Astrocyte of the hippocampus (primary cell): ENCODE data around the gene EFNA2.
"Not testable (repeated sequence)": the region's sequence is repeated elsewhere in the genome, so short reads cannot be mapped to it uniquely, and the experiment has no call there.

Experiments
- DNase-seq: peaks from one replicate; pipeline ENCODE4 v3.0.0; 2011; ENCODE audit warnings: low read depth, low spot score

EFNA2 gene

GRCh38 chr19:1317274-1318003 lies 31.8 kb downstream of the EFNA2 start:
- DNase-seq: no peak

GRCh38 chr19:1318678-1319471 lies 33.2 kb downstream of the EFNA2 start:
- DNase-seq: no peak

DNA sequence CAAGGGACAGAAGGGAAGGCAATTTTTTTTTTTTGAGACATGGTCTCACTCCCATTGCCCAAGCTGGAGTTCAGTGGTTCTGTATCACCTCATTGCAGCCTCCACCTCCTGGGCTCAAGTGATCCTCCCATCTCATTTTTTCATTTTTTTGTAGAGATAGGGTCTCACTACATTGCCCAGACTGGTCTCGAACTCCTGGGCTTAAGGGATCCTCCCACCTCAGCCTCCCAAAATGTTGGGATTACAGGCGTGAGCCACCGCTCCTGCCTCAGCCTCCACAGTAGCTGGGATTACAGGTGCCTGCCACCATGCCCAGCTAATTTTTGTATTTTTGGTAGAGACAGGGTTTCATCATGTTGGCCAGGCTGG lies 34.6 kb downstream of the EFNA2 start:
- not testable (repeated sequence) for DNase-seq

- DNase-seq: no peak
Measured at GRCh38 chr19:1321539-1321938, 35.9 kb downstream of the EFNA2 start.

DNA sequence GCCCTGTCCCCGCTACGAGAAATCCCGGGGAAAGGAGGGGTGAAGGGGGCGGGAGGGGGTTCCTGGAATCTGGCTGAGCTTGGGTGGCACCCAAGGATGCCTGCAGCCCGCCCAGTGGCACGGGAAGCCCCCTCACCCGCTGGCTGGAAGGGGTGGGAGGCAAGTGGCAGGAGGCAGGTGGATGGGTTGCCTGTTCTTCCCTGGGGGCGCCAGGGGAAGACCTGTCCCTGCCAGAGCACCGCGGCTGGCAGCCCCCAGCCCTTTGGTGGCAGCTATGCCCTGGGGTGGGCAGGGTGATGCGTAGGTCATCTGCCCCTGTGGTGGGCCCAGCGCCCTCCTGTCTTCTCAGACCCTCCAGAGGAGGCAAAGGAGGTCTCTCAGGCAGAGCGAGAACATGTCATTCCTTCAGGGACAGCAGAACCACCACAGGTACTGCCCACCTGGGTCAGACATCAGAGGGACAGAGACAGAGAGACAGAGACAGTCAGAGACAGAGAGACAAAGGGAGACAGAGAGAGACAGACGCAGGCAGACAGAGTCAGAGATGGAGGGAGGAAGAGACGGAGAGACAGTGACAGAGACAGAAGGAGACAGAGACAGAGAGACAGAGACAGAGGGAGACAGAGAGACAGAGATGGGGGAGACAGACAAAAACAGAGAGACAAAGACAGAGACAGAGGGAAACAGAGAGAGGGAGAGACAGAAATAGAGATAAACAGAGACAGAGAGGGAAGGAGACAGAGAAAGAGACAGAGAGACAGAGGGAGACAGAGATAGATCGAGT lies 36.7 kb downstream of the EFNA2 start:
- DNase-seq: no peak

DNA sequence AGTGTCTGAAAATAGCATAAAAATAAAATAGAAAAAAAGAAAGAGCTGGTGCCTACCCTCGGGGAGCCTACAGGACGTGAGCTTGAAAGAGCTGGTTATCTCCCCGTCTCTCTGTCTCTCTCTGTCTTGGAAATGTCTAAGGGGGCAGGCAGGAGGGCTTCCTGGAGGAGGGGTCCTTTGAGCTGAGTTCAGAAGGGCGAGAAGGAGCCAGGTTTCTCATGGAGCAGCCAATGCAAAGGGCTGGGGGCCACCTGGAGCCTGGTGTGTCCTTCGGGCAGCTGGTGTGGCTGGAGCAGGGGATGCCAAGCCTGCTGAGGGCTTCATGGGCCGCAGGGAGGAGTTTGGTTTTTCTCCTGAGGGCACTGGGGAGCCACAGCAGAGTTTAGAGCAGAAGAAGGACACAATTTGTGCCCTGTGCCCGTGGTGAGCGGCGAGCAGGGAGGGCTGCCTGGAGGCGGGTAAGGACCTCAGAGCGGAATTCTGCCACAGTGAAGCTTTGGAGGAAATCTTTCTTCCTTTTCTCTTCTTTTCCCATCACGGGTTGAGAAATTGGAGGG lies 38.7 kb downstream of the EFNA2 start:
- no peak for DNase-seq

DNA sequence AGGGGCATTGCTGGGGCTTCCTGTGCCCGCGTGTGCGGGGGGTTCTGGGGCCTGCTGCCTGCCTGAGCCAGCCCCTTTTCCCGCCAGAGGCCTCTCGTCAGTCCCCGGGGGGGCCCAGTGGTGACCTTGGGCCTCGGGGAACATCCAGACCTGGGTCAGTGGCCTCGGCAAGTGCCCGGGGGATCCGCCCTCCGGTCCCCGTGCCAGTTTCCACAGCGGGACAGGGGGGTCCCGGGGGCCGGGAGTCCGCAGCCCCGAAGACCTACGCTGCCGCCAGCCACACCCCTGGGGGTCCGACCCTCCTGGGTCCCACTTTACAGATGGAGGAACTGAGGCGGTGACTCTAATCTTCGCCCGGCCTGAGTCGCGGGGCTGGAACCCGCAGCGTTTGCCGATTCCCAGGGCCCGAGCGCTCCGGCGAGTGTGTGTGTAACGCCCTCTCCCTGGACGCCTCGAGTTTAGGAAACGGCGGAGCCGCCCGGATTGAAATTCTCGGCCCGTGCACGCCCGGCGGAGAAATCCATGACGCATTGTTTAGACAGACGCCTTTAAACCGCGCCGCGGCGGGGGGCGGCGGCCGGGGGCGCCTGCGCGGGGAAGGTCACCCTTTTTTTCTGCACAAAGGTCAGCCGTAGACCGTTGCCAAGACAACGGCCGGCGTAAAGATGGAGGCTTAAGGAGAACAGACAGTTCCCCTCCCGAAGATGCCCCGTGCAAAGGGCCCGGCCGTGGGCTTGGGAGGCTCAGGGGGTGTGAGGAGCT lies 39.3 kb downstream of the EFNA2 start:
- DNase-seq: peak; percentile 91

DNA sequence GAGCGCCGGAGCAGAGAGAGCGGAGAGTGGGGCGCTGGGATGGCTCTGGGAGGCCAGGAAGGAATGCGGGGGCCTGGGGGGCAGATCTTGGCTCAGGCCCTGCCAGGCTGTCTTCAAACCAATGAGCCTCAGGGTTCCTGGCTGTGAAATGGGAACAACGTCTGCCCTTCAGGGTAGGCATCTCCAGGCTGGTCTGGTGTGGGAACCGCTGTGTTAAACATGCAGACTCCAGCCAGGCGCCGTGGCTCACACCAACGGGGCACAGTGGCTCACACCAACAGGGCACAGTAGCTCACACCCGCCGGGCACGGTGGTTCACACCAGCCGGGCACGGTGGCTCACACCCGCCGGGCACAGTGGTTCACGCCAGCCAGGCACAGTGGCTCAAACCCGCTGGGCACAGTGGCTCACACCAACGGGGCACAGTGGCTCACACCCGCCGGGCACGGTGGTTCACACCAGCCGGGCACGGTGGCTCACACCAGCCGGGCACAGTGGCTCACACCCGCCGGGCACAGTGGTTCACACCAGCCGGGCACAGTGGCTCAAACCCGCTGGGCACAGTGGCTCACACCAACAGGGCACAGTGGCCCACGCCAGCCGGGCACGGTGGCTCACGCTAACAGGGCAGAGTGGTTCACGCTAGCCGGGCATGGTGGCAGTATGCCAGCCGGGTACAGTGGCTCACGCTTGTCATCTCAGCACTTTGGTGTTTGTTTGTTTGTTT lies 40.1 kb downstream of the EFNA2 start:
- no peak for DNase-seq

DNA sequence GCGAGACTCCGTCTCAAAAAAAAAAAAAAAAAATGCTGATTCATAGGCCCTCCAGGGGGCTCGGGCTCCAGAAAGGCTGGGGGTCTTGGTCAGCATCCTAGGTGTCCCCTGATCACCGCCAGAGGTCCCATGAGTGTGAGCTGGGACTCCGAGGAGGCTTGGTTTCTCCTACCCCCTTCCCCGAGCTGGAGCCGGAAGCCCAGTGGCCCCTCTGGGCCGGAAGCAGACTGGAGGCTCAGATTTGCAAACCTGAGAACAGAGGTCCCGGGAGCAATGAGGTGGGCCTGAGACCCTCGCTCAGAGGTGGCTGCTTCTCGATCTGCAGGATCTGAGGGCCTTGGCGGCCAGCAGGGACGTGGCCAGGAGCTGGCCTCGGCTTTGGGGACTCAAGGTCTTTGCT lies 41.5 kb downstream of the EFNA2 start:
- DNase-seq: no peak

DNA sequence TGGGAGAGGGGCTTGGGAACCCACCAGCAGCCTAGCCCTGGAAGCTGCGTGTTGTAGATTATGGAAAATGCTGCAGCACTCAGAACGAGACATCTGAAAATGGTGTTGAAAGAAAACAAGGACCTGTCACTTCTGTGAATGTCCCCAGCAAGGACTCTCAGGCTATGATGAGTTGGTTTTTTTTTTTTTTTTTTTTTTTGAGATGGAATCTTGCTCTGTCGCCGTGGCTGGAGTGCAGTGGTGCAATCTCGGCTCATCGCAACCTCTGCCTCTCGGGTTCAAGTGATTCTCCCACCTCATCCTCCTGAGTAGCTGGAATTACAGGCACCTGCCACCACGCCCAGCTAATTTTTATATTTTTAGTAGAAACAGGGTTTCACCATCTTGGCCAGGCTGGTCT lies 46.5 kb downstream of the EFNA2 start:
- not testable (repeated sequence) for DNase-seq

DNA sequence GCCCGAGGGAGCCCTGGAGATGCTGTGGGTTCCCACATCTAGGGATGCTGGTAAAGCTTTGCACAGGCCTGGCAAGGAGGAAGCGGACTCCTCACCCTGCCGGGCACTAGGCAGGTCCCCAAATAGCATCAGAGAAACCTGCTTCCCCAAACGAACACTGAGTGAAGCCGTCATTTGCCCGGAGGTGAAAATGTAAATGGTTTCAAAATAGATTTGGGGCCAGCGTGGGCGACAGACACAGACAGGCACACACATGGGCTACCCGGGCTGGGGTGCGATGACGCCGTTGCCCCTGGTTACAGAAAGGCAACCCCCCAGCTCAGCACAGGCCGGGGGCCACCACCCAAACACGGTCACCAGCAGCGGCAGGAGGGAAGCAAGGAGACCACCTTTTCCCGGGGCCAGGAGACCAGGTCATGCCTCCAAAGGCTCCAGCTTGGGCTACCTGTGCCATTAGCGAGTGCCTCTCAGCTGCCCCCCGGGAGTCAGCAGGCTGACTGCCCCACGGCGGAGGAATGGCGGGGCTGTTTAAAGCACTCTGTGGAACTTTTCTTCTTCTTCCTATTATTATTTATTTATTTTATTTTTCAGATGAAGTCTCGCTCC lies 50.5 kb downstream of the EFNA2 start:
- DNase-seq: no peak

DNA sequence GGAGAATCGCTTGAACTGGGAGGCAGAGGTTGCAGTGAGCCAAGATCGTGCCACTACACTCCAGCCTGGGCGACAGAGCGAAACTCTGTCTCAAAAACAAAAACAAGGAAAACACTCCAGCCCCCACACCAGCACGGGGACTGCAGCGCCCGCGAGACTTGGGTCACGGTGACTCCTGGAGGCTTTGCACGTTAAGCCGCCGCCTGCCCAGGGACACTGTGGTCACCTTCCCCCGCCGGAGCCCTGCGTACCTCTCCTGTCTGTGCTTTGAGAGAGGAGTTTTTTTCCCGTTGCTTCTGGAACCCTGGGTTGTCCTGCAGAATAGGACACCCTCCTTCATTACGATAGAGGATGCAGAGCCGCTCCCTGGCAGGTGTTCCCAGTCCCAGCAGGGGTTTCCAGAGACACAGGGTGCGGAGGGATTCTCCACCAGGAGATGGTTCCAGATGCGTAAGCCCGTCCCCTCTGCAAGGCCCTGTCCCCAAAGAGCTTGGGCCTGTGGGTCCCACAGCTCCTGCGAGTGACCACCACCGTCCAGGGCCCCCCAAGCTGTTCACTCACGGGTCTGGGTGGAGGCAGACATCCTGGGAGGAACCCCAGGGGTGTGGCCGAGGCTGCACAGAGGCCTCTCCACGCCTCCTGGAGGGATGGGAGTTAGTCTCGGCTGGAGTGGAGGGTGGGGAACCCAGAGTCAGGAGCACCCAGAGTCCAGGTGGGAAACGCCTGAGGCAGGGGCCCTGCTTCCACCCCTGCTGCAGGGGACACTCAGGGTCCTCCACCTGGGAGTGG lies 55.2 kb downstream of the EFNA2 start:
- no peak for DNase-seq

GRCh38 chr19:1343041-1343440 lies 57.4 kb downstream of the EFNA2 start:
- DNase-seq: no peak

DNA sequence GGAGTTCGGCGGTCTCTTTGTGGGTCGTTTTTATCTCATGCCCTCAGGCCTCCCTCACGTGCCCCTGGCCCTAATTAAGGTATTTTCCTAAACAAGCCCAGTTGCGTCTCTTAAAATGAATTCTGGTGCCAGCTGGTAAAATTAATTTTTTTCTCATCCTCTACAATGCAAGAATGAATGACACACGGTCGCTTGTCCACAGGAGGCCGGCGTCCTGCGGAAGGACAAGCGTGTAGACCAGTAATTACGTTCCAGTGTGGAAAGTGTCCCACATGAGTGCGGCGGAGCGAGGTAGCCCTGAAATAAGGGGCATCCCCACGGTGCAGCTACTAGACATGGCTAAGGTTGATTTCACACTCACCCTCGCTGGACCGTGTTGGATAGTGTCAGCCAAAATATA lies 63.5 kb downstream of the EFNA2 start:
- DNase-seq: no peak

- DNase-seq: no peak
Measured at GRCh38 chr19:1350867-1351266, 65.2 kb downstream of the EFNA2 start.
